Coronary artery (tissue), 2 donors: ENCODE results near the gene MROH9.

Experiments
- DNase-seq: peaks from one replicate; pipeline ENCODE4 v3.0.0-alpha.2; 2017; ENCODE audit warnings: low spot score
- H3K27ac ChIP-seq, 2 donors: fragments of 200-600 bp; sonication (generic); one replicate each; pipeline ENCODE4 v1.5.1; 2016 to 2019
- H3K4me3 ChIP-seq: fragments of 200-600 bp; sonication (generic); 2 replicates; pipeline ENCODE4 v1.5.1; 2016; ENCODE audit warnings: mild to moderate bottlenecking, moderate library complexity
- TF ChIP-seq, protein P1 (sequence below): fragments of 200-600 bp; sonication (generic); IDR thresholded peaks from one replicate; pipeline ENCODE4 v1.5.1; 2019; ENCODE audit warnings: antibody characterized with exemption

Gene MROH9, protein sequence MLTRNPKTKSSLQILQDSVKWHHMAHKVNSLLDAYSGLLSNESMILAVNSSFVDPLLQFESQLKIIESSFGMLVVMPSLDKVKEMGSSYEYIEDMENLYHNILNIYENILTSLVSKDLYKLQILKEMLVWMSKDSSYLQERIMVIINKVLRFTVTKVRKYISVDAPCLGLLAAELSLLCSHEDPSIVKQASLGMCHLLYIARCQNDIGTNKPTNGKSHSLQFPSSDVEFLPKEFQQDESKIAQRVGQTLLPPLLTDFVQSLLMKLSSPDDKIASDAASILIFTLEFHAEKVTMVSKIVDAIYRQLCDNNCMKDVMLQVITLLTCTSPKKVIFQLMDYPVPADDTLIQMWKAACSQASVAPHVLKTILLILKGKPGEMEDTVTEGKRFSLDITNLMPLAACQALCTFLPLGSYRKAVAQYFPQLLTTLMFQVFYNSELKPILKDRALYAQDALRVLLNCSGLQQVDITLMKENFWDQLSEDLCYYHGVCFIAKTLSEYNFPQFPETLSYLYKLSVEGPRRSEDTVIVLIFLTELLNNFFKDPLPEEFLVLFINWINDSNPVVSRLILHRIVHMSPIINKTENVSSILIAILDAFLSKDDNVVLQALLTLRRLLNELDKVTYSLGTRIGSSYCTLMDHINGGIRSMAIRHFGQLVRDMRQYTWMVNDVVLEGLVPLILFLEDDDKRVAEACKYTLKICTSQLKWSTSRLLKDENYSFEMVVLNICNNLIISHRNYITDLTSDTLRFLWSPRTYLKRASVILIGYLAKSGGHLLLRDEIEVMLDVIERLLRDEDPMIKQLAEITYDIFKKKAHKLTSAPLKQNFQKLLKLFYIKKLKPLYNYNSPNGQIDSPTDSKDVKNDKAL

DNA sequence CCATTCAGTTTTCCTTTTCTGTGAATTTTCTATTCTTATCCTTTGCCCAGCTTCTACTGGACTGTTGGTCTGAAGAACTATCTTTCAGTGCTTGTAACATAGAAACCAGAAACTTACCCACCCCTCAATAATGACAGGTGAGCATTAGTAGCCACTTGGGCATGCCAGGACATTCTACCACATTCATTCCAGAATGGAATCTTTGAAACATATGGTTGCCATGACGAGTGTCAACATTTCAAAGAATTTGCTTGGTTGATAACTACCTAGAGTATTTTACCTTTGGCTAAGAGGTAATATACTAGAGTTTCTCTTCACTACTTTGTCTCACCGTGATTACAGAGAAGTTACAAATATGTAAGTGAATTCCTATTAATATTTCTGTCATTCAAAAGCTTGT is at the start of gene MROH9:
Gene MROH9 (plus strand): TSS at position 304 of the 400 bp plus-strand sequence. CDS start 10,023 bp downstream, outside the sequence.
- TF ChIP-seq, protein P1, sequence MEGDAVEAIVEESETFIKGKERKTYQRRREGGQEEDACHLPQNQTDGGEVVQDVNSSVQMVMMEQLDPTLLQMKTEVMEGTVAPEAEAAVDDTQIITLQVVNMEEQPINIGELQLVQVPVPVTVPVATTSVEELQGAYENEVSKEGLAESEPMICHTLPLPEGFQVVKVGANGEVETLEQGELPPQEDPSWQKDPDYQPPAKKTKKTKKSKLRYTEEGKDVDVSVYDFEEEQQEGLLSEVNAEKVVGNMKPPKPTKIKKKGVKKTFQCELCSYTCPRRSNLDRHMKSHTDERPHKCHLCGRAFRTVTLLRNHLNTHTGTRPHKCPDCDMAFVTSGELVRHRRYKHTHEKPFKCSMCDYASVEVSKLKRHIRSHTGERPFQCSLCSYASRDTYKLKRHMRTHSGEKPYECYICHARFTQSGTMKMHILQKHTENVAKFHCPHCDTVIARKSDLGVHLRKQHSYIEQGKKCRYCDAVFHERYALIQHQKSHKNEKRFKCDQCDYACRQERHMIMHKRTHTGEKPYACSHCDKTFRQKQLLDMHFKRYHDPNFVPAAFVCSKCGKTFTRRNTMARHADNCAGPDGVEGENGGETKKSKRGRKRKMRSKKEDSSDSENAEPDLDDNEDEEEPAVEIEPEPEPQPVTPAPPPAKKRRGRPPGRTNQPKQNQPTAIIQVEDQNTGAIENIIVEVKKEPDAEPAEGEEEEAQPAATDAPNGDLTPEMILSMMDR, result no peak

DNA sequence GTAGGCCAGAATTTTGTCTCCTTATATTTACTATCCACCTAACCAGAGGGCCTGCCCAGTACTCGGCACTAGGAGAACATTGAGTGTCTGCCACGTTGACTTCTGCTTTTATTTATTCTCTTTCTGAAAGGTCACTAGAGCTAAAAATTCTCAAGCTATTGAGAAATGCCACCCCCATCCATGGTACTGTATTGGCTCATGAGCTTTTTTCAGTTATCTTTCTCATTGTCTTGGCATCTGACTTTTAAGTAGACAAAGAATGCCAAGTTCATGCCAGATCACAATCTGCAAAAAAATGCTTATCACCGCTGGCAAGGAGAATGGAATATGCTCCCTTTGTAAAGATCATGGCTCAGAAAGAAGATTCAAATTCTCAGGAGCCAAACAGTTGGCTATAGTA is 49.8 kb upstream of the MROH9 start:
- Histone ChIP-seq H3K4me3 (no peak overlapping the region), H3K27ac (no peak overlapping the region)
- DNase-seq, result no peak
- TF ChIP-seq, protein P1, result no peak

More for the DNA sequence above, at the start of gene MROH9:
- H3K27ac ChIP-seq, result no peak within 1 kb of the TSS
- no peak within 1 kb of the TSS for H3K4me3 ChIP-seq
- DNase-seq, result no peak

DNA sequence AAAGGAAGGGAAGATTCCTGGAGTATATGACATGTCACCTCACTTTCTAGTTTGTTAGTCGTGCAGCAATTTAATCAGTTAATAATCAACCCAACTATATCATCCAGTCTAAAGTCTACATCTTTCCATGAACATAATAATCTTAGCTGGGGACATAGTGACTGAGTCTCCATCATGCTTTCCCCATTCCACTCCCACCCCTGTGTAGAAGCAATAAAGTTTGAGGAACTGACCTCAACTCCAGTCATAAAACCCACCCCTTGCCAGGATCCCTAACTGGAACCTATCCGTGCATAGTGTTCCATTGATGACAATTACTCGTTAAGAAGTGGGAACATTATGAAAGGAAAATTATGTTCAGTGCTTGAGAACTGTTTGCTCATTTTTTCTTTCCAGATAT is 48.9 kb upstream of the MROH9 start:
- Histone ChIP-seq H3K4me3 (no peak overlapping the region), H3K27ac (no peak overlapping the region)
- TF ChIP-seq, protein P1, result no peak
- DNase-seq, result no peak

DNA sequence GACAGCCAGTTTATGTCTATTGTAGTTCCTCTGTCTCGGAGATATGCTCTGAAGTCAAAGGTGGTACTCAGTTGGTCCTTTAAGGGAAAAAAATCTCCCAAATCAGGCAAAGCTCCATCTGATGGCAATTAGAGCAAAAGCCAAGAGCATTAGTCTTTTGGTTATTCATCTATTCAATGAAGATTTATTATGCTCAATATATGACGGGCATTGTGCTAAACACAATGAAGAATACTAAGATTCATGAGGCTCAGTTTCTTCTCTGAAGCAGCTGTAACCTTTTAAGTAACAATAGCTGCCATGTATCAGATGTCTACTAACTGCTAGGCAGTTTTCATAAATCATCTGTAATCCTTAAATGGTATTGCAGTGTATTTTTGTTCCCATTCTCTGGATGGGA is 47.6 kb upstream of the MROH9 start:
- no peak overlapping the region for H3K4me3 ChIP-seq
- TF ChIP-seq, protein P1, result no peak
- DNase-seq, result no peak
- no peak overlapping the region for H3K27ac ChIP-seq

DNA sequence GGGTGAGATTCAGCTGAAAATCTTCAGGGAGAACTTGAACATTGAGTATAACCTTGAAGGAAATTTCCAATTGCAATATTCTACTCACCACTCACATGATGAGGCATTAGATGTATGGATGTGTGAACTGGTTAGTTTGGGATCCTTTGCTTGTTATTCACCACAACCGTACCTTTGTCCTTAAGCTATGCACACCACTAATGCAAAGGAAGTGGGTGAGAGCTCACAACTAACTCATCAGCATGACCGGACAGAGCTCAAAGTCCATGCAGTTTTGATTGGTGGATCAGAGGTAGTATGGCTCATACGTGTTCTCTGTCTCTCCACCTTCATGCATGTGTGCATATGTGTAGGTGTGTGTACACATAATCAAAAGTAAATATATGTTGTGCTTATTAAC is 43.5 kb upstream of the MROH9 start:
- no peak for DNase-seq
- H3K4me3 ChIP-seq, result no peak overlapping the region
- TF ChIP-seq, protein P1, result no peak
- H3K27ac ChIP-seq, result no peak overlapping the region

DNA sequence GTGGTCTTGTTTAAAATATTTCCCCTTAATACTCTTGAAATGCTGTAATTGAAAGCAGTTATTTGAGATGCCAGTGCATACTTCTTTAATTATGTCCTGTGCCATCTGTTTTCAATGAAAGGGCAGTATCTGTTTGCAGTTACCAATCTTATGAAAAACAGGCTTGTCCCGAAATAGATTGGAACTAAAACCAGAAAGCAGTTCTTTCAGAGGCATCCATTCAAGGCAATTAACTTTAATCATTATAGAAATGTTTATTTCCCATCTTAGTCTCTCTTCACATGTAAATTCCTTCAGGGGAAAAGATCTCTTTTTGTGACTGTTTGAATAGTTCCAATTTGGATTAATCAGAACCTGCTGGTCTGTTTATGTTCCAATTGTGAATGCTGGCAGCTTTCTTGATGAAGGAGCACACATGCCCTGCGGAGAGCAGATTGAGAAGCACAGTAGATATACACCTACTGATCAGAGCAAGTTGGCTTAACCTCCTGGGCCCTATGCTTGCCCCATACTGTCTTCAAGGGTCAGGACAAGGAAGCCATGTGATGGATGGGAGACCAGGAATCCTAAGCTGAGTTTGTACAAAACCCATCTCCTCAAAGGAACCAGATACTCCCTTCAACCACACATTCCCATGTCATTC is 41.6 kb upstream of the MROH9 start:
- no peak overlapping the region for H3K27ac ChIP-seq
- TF ChIP-seq, protein P1, result no peak
- no peak for DNase-seq
- H3K4me3 ChIP-seq, result no peak overlapping the region
